RCC 7860 (cell line): Measurements from ENCODE around the gene RASEF.
"Not testable (repeated sequence)": the region's sequence is repeated elsewhere in the genome, so short reads cannot be mapped to it uniquely, and the experiment has no call there.

Source experiments
- DNase-seq: peaks from one replicate; pipeline ENCODE4 v3.0.0-alpha.2; 2015; ENCODE audit warnings: low spot score
- FAIRE-seq: peaks from 2 replicates; lab custom pipeline; 2012; peaks lifted over from hg19 to GRCh38; lab: Jason Lieb, UNC

RASEF gene

DNA sequence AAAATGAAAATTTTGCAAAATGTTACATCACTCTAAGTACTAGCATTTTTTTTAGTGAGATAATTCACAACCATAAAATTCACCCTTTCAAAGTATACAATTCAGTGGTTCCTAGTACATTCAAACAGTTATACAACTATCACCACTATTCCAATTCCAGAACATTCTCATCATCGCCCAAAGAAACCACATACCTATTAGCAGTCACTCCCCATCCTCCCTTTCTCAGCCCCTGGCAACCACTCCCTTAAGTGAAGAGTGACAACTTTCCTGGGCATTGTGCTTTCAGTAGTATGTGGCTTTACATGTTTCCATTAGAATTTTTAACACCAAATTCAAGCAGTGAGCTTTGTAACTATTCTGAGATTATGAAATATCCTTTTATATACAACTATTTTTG, 81.4 kb downstream of the RASEF start:
- no peak for DNase-seq
- FAIRE-seq, result no peak

DNA sequence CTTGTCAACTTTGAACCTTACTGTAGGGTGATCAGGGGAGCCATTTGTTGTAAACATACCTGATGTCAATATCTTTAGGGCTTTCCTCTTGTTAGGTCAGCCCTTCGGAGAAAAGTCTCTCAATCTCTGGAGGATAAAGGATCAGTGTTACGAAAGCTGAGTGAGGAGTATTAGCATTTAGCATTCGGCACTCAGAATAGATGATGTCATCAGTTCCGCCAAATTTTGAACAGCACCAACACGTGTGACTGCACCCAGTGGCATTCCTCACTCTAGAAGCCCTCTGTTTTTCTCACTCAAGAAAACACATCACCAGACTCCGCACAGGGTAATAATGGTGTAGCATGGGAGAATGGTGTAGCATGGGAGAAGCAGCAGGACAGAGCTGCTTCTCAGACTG, 87.8 kb downstream of the RASEF start:
- no peak for FAIRE-seq
- DNase-seq, result no peak

DNA sequence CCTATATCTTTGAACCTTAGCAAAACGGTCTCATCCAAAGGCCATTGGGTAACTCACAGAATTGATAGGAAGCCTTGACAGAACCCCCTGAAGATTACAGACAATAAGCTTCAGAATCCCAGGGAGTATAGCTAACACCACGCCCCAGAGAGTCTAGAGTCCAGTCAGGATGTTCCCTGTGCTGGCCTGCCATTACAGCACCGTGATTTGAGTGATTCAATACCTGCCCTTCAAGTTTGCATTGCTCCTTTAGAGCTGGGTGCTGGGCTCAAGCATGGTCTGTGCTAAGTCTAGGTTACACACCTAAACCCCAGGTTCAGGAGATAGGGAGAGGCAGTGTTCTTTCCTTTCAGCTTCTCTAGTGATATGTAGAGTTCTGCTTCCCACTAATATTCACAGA, 90.5 kb downstream of the RASEF start:
- DNase-seq (no peak), FAIRE-seq (no peak)

DNA sequence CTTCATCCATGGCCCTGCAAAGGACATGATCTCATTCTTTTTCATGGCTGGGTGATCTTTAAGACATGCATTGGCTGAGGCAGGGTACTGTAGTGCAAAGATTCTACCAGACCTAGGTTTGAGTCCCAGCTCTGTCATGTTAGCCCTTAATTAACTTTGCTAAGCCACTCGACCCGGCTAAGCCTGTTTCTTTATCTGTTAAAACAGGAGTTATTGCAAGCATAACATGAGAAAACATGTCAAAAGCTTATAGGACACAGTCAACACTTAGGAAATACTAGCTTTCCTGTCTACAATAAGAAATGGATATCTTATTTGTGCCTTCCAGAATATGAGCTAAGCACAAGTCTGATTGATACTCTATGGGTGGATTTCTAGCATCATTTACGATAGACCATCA, 92.6 kb downstream of the RASEF start:
- no peak for DNase-seq
- no peak for FAIRE-seq

DNA sequence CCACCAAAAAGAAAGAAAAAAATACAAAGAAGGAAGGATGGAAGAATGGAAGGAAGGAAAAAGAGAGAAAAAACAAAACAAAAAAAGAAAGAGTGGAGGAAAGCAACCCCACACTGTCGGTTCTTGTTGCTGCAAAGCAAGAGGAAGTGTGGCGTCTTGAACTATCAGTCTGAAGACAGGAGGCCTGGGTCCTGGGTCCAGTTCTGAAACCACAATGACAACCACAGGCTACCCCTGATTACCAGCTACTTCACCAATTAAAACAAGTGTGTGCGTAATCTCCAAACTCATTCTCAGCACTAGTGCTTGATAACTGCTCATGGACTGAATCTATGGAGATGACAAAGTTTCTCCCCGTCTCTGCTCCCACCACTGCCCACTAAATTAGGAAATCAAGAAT, 93.7 kb downstream of the RASEF start:
- FAIRE-seq, result no peak

DNA sequence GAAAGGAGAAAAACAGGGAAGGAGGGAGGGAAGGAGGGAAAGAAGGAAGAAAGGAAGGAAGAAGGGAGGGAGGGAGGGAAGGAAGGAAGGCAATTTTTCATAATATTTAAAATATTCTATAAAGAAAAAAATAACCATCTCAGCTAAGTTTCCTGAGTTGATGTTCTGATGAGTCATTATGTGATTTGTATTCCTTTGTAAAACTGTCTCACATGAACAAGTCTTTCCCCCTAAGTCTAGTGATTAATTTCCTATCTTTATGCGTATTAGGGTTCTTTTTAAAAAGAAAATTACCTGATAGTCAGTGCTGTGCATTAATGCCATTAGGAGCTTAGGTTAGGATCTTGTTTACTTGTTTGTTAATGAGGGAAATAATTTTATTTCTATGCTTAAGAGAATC, 94.1 kb downstream of the RASEF start:
- DNase-seq (no peak), FAIRE-seq (no peak)

More for the DNA sequence above, 93.7 kb downstream of the RASEF start:
- DNase-seq, result no peak

DNA sequence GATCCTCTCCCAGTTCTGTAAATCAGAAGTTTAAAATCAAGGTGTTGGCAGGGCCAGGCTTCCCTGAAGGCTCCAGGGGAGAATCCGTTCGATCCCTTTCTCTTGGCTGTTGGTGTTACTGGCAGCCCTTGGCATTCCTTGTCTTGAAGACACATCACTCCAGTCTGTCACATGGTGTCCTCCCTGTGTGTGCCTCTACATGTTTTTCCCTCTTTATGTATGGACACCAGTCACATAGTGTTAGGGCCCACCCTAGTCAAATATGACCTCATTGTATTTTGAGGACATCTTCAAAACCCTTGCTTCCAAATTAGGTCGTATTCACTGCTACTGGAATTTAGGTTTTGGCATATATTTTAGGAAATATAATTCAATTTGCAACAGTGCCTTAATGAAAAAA, 94.6 kb downstream of the RASEF start:
- FAIRE-seq (no peak), DNase-seq (no peak)

DNA sequence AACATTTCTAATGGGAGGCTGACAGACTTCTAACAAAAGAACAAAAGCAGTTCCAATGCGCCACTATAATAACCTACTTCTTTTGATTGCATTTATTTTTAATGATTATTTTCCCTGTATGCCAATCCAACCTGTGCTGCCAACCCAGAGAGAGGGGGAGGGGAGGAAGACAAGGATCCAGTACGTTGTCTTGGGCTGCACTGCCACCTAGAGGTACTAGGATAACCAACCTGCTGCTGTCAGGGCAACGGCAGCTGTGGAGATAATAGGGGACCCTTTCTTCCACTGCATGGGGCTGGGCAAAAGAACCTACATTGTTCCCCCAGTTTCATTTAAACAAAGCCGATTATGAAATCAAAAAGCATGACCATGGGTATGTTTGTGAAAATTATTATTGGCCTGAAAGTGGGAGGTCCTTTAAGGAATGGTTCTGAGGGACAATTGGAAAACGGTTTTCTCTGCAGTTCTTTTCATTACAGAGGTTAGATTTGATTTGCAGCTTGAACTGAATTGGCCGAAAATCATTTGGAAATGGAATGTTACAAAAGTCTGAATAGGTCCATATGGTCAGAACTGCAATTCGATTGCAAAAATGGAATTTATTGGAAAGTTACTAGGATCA, 101.3 kb downstream of the RASEF start:
- FAIRE-seq (peak; percentile 67), DNase-seq (peak; percentile 61)

DNA sequence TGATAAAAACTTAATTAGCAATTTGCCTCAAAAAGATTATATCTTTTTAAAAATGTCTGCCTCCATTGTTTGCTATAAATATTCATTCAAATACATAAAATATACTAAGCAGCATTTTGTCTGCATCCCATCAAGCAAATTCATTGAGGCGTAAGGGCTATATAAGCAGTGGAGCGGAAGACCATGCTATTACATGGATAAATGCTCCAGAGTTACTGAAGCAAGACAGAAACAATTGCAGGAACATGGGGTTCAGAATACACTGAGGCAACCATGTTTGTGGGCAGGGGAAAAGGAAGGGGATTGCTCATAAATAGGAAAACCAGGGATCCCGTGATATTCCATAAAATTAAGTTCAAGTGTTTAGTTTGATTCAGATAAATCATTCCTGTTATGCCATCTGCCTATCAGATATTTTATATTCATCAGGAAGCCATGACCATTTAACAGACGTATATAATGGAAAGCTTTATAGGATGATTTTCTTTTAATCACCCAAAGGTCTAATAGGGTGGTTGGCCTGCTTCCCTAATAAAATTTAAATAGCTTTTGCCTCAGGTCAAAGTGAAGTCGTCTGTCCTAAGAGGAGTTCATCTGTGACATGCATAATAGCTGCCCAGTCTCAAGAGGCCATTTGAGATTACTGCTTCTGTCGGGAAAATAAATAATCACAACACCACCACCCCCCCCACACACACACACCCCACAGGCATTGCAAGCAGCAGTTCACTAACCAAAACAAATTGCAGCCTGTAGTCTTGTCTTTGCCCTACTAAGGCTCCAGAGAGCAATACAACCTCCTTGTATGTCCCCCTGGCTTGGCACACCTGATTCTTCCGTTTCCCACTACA, 105.2 kb downstream of the RASEF start:
- DNase-seq (peak; percentile 14), FAIRE-seq (peak; percentile 79)

DNA sequence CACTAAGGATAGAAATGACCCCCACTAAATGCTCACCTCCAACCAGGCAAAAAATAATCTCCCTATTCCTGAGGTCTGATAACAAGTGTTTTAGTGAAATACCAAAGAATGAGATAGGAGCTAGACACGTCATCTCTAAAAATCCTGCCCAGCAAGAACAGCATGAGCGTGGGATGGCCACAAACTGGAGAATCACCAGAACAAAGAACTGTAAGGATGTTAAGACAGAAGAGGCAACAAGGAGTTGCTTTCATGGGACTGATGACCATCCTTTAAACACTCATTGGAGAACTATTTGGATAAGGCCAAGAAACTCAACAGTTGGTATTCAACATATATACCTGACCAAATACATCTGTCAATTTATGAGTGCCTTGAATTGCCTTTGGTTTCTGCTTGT, 113.7 kb downstream of the RASEF start:
- FAIRE-seq (no peak), DNase-seq (no peak)

DNA sequence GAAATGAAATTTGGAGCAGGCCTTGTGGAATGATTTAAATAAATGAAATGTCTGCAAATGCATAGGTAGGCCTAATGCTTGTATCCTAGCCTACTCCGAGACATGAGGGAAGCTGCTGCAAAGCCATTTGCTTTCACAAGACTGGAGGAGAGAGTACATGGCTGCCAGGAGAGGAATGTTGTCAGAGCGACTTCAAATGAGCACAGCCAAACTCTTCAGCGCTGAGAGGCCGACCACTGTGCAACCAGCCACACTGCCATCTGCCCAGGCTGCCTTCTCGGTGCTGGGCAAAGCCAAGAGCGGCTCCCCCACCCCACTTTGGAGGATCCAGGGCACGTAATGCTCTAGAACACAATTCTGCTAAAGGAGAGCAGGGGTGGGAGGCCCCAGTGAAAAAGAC, 122.6 kb downstream of the RASEF start:
- FAIRE-seq, result no peak
- DNase-seq, result no peak

DNA sequence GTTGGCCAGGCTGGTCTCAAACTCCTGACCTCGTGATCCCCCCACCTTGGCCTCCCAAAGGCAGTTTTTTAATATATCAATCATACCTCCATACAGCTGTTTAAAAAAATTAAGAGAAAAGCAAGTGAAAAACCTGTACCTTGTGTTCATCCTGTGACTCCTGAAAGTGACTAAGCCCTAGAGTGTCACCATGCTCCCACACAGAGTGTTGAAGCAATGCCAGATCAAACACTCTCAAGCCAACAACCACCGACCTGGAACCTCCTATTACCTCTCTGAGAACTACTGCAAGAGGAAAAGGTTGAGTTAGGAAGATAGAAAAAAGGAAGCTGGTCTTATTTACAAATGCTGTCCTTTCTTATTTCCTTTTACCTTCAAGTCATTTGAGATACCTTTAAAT, 123.5 kb downstream of the RASEF start:
- DNase-seq (peak; percentile 82), FAIRE-seq (peak; percentile 96)

DNA sequence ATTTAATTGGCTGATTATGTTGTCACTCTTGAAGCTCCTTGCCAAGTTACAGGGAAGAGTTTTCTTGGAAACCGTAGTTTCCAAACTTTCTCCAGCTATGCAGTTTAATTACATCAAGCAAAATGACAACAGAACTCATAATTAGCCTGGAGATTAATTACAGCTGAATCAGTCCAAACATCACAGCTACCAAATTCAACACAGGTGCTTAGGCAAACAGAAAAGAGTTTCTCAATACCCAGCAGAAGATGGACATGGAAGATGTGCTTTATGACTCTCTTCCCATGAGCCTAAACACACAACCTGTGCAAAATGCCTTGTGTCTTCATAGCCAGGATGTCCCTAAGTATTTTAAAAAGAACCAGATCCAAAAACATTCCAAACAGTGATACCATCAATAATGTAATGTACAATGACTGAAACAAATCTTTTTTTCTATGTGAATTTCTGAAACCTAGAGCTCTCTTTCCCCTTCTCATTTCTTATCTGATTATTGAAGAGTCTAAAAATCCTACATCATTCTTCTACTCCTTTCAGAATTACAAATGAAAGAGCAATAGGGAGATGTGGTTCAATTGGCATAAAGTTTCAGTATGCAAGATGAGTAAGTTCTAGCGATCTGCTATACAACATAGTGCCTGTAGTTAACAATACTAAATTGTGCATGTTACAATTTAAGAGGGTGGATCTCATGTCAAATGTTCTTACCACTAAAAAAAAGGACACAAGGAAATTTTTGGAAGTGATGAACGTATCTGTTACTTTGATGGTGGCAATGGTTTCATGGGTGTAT, 124.3 kb downstream of the RASEF start:
- DNase-seq (no peak), FAIRE-seq (no peak)

DNA sequence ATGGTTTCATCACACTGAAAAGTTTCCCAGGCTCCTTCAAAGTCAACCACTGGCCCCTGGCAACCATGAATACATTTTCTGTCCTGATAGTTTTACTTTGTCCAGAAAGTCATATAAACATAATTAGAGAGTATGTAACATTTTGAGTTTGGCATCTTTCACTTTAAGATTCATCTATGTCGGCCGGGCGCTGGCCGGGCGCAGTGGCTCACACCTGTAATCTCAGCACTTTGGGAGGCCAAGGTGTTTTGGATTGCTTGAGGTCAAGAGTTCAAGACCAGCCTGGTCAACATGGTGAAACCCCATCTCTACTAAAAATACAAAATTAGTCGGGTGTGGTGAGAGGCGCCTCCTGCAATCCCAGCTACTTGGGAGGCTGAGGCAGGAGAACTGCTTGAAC, 126.4 kb downstream of the RASEF start:
- not testable (repeated sequence) for DNase-seq, FAIRE-seq

DNA sequence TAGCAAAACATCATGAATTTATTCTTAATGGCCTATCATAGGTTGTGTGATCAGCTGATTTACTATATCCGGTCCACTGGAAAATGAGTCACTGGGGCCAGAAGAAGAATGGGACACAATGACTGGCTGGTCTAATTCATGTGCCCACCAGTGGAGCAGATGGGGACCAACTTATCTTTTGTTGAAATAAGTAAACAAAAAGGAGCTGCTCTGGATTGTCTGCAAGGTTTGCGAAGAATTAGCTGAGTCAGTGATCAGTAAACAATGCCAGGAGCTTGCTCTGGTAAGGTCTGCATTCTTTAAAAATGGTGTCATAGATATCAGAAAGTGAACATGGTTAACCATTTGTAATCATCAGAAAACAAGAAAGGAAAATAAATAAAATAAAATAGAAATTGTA, 128.0 kb downstream of the RASEF start:
- DNase-seq (peak; percentile 87), FAIRE-seq (peak; percentile 94)

DNA sequence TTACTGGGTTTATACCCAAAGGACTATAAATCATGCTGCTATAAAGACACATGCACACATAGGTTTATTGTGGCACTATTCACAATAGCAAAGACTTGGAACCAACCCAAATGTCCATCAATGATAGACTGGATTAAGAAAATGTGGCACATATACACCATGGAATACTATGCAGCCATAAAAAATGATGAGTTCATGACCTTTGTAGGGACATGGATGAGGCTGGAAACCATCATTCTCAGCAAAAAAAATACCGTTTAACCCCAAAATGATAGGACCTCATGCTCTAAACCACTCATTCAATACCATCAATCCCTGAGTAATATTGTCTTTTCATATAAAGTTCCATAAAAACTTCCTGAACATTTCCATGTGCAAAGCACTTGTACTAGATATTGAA, 128.9 kb downstream of the RASEF start:
- FAIRE-seq, DNase-seq: not testable (repeated sequence)

DNA sequence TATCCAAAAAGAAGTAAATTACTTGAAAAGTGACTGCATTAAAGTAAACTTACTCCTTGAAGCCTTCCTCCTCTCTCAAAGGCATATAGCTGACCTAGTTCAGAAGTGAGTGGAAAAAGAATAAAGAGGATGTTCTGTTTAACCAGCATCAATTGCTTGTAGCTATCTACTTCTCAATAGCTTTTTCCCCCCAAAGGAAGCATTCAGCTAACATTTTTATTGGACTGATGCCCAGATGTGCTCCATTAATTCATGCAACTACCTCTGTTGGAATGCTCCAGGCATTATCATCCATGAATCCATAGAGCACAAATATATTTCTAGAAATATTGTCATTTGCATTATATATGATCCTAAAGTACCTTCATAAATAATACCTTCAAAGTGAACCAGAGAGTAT, 132.8 kb downstream of the RASEF start:
- no peak for FAIRE-seq
- no peak for DNase-seq
